Measurements from ENCODE around the gene RALY.
"Not testable (repeated sequence)": the region's sequence is repeated elsewhere in the genome, so short reads cannot be mapped to it uniquely, and the experiment has no call there.

RALY gene

DNA sequence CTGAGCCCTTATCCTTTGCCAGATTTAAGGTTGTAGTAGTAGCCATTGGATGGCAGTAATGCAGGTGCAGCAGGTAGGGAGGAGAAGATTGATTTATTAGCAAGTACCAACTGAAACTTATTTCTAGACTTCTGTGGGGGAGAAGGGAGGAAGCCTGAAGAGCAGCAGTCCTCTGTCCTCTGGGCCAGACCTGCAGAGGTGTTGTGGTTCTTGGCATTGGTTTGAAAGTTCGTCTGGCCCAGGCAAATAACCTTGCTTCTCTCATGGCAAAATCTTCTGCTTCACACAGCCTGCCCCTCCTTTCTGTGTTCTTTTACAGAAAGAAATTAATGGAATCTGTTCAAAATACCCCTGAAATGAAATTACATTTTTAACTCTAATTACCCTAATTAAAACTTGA is 24.5 kb downstream of the RALY start:
- no peak for DNase-seq

- peak in 1 of 2 experiments; percentile 28 for DNase-seq
These were observed 28.6 kb downstream of the RALY start for GRCh38 chr20:34022151-34022838.

GRCh38 chr20:34022839-34023234 is 29.1 kb downstream of the RALY start:
- no peak for DNase-seq

GRCh38 chr20:34023937-34024722 is 30.4 kb downstream of the RALY start:
- DNase-seq = no peak

GRCh38 chr20:34024723-34025351 is 31.1 kb downstream of the RALY start:
- peak in 1 of 2 experiments; percentile 14 for DNase-seq

DNA sequence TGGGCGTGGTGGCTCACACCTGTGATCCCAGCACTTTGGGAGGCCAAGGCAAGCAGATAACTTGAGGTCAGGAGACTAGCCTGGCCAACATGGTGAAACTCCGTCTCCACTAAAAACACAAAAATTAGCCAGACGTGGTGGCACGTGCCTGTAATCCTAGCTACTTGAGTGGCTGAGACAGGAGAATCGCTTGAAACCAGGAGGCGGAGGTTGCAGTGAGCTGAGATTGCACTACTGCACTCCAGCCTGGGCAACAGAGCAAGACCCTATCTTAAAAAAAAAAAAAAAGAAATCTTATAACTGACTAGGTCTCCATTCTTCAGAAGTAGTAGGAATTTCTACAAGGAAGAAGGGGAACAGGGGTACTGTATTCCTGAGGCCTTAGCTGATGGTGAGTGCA is 34.3 kb downstream of the RALY start:
- not testable (repeated sequence) for DNase-seq

DNA sequence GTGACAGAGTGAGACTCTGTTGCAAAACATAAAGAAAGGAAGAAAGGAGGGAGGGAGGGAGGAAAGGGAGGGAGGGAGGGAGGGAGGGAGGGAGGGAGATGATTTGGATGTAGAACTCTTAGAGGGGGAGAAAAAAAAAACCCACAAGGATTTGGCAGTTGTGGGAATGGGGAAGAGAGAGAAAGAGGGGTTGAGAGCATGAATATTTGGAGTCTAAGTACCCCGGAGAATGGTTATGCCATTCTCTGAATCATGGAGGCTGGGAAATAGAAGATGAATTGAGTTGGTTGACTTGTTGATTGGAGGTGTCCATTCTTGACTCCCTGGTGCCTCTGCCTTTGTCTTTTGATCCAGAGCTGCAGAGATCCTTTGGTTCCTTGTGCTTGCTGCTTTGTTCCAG is 35.7 kb downstream of the RALY start:
- no peak for DNase-seq

- no peak for DNase-seq
These were observed 36.7 kb downstream of the RALY start for GRCh38 chr20:34030456-34030855.

- no peak for DNase-seq
These were observed 40.2 kb downstream of the RALY start for GRCh38 chr20:34033903-34034302.

- no peak for DNase-seq
These were observed 43.4 kb downstream of the RALY start for GRCh38 chr20:34037121-34037520.

- DNase-seq = no peak
These were observed 44.1 kb downstream of the RALY start for GRCh38 chr20:34037767-34038166.

DNA sequence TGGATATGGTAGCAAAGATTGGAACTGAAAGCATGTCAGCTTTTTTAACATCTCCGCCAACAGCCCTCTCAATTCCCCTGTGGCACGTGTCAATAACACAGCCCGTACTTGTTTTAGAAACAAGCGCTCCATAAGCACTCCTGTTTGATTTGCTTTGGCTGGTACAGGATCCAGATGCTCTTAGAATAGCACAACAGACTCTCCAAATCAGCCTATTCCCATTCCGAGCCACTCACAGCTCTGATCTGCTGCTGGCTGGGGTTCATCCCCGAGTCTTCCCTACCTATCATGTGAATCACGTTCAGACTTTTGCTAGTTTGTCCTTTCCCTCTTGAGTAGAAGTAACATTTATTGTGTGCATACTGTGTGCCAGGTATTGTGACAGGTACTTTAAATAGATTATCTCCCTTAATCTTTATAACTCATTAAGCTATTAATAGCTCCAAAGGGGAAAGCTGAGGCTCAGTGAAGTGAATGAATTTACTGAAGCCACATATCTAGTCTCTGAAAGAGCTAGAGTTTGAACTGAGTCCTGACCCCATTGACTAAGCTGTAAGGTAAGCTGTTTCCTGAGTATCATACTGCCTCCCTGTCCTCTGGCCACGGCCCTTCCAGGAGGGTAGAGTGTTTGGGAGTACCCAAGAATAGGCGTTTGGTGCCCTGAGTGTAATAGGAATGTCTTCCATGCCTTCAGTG is 46.7 kb downstream of the RALY start:
- DNase-seq = no peak

GRCh38 chr20:34041226-34041625 is 47.5 kb downstream of the RALY start:
- DNase-seq = no peak

GRCh38 chr20:34042262-34042661 is 48.6 kb downstream of the RALY start:
- DNase-seq = peak; percentile 89 to 91

GRCh38 chr20:34043025-34043424 is 49.3 kb downstream of the RALY start:
- no peak for DNase-seq

DNA sequence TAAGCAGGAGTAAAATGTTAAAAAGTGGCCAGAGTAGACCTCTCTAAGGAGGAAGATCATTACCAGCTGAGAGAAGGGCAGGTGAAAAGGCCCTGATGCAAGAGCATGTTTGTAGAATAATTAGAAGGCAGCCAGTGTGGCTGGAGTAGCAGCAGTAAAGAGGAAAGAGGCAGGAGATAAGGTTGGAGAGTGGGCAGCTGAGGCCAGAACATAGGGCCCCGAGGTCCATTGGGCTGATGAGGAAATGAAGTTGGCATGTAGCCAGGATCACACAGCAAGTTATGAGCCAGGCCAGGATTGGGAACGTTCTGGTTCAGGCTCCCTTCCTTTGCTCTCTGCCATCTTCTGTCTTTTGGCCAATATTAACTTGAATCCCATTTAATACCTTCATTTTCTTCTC is 51.6 kb downstream of the RALY start:
- DNase-seq = peak; percentile 28 to 42

DNA sequence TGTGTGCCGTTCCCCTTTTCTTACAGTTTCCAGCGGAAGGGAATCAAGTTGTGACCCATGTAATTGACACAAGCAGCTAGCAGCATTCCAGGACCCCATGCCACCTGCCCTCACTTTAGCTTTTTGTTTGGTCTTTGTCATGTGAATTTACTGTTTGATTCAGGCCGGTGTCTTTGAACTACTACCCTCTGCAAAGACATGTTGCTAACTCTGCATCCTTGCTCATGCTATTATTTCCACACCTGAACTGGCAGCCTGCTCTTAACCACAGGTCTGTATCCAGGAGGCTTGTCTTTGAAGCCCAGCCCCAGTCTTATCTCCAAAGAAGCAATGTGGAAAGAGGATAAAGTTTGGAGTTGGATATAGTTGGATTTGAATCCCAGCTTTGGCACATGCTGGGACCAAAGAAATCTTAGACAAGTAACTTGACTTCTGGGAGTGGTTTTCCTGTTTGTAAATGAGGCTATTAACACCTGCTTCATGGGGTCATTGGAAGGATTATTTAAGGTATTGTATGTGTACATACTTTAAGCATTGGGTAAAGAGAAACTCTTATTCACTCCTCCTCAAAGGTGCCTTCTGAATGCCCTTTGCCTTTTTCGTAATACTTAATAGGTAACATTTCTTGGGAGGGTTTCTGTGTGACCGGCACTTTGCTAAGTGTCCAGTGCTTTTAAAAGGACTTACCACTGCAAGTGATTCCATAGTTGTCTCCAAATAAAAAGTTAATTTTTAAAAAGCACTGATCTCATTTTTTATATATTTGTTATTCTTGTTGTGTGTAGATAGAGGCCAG is 52.4 kb downstream of the RALY start:
- no peak for DNase-seq

- no peak for DNase-seq
These were observed 53.4 kb downstream of the RALY start for GRCh38 chr20:34047010-34047687.

DNA sequence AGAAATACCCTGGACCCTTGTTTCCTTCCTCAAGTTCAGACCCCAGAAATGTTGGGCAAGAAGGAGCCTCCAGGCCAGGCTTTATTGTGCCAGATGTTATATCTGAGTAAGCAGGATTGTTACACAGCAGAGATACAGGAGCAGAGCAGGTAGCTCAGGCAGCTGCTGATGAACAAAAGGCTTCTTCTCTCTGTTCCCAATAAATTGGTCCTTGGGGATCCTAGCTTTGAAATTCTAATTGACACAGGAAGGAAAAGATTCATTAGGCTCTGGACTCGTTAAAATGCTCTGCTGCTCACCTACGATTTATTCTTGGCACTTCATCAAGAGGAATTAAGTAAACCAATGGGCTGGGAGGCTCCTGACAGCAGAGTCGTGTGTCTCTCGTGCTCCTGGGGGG is 54.2 kb downstream of the RALY start:
- no peak for DNase-seq

GRCh38 chr20:34049389-34049788 is 55.7 kb downstream of the RALY start:
- DNase-seq = no peak

DNA sequence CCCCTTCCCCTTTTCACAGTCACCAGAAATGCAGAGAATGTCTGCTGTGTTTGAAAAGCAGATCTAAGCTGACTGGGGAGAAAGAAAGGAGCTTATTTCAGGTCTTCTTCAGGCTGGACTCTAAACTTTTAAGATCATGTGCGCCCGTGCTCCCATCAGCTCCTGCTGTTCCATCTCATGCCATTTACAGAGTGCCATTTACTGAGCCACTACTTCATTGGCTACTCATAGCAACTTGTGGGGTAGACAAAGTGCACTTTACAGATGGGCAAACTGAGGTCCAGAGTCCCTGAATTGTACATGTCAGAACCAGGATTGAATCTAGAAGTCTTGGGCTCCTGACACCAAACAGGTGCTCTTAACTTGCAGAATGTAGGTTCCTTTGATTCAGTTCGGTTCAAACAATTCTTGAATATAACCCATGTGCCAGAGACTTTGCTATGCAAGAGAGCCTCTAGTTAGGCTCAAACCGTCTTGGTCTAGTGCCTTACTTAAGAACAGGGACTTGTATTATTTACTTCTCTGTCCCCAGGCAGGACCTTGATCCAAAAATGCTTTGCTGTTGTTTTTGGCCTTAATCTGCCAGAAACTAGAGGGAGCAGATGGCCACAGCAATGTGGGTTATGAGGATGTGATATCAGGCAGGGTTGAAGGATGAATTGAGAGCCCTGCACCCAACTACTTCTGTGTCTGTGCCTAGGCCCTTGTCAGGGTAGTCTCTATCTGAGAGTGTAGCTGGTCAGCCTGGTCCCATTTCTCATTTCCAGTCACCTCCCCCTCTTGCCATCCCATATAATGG is 56.4 kb downstream of the RALY start:
- DNase-seq = no peak

Measured in SHP77 (cell line).